ENCODE results near the gene GTSE1. TPM values are rescaled to one million over a fixed set of nuclear protein-coding genes. Genes with fewer than 3 reads are reported as not detected.

GTSE1 gene
- total and polyA plus RNA-seq, 2 of the 13 experiments (the other 11 are each of a cell fraction or from before 2014, with no cell fraction given), result 10.7 to 13.5 TPM

DNA sequence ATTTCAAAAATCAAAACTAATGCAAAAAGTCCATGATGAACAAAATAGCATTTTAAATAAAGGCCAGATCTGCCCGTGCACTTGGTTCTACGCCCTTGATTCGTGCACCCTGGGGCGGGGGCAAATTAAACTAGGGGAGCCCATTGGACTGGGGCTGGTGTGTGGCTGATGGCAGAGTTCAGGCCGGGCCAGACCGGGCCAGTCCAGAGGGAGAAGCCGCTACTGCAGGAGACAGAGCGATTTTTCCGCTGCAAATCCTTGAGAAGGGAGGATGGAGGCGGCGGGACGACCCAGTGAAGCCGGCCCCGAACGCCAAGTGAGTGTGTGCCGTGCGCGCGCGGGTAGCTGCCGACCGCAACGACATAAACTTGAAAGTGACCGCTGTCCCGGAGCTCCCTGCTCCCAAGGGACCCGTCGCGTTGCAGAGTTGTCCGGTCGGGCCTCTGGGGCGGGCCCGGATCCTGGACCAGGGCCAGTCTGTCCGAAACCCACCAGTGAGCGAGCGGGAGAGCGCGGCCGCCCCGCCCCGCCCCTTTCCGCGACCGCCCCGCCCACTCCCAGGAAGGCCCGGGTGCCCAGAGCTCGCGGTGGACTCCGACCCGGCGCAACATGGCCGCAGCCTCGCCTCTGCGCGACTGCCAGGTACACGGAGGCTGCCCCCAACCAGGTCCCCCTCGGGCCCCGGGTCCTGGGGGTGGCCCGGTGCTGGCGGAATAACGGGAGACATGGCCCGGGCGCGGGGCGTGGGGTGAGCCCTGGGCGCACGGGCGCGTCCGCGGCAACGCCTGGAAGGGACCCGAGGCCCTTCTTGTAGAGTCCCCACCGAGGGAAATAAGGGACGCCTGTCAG, 29.0 kb upstream of the GTSE1 start, which contains the start of gene TTC38 (continued):
- TF ChIP-seq, protein P1, sequence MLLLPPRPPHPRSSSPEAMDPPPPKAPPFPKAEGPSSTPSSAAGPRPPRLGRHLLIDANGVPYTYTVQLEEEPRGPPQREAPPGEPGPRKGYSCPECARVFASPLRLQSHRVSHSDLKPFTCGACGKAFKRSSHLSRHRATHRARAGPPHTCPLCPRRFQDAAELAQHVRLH (CRISPR knock-in tag; IDR thresholded peaks at IDR 0.05; ENCODE audit: borderline replicate concordance, low read depth), result no peak
- peak; percentile 22 for TF ChIP-seq TEAD3 (CRISPR knock-in tag; optimal IDR thresholded peaks at IDR 0.05; ENCODE audit: borderline replicate concordance)
- TF ChIP-seq, protein P2, sequence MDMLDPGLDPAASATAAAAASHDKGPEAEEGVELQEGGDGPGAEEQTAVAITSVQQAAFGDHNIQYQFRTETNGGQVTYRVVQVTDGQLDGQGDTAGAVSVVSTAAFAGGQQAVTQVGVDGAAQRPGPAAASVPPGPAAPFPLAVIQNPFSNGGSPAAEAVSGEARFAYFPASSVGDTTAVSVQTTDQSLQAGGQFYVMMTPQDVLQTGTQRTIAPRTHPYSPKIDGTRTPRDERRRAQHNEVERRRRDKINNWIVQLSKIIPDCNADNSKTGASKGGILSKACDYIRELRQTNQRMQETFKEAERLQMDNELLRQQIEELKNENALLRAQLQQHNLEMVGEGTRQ (IDR thresholded peaks at IDR 0.05; ENCODE audit: low read depth, low read length), result no peak
- TF ChIP-seq, protein P2 (CRISPR knock-in tag; IDR thresholded peaks at IDR 0.05; ENCODE audit: borderline replicate concordance), result no peak
- TF ChIP-seq ZFP36L2 (CRISPR knock-in tag; IDR thresholded peaks at IDR 0.05), result no peak
- TF ChIP-seq ZNF207 (IDR thresholded peaks at IDR 0.05; ENCODE audit: borderline replicate concordance), result no peak
- TF ChIP-seq HNRNPK (IDR thresholded peaks at IDR 0.05; ENCODE audit: low read depth, low read length, poor library complexity, severe bottlenecking), result no peak
- TF ChIP-seq ZNF468 (CRISPR knock-in tag; IDR thresholded peaks at IDR 0.05), result no peak
- no peak for TF ChIP-seq FOXP1 (IDR thresholded peaks at IDR 0.05)
- no peak for TF ChIP-seq FOXP1 (CRISPR knock-in tag; IDR thresholded peaks at IDR 0.05)
- TF ChIP-seq BCL6 (CRISPR knock-in tag; IDR thresholded peaks at IDR 0.05), result peak; percentile 76; the same call in 1 of the 2 replicates
- TF ChIP-seq ISX (CRISPR knock-in tag; conservative IDR thresholded peaks at IDR 0.05), result no peak
- TF ChIP-seq, protein P3, sequence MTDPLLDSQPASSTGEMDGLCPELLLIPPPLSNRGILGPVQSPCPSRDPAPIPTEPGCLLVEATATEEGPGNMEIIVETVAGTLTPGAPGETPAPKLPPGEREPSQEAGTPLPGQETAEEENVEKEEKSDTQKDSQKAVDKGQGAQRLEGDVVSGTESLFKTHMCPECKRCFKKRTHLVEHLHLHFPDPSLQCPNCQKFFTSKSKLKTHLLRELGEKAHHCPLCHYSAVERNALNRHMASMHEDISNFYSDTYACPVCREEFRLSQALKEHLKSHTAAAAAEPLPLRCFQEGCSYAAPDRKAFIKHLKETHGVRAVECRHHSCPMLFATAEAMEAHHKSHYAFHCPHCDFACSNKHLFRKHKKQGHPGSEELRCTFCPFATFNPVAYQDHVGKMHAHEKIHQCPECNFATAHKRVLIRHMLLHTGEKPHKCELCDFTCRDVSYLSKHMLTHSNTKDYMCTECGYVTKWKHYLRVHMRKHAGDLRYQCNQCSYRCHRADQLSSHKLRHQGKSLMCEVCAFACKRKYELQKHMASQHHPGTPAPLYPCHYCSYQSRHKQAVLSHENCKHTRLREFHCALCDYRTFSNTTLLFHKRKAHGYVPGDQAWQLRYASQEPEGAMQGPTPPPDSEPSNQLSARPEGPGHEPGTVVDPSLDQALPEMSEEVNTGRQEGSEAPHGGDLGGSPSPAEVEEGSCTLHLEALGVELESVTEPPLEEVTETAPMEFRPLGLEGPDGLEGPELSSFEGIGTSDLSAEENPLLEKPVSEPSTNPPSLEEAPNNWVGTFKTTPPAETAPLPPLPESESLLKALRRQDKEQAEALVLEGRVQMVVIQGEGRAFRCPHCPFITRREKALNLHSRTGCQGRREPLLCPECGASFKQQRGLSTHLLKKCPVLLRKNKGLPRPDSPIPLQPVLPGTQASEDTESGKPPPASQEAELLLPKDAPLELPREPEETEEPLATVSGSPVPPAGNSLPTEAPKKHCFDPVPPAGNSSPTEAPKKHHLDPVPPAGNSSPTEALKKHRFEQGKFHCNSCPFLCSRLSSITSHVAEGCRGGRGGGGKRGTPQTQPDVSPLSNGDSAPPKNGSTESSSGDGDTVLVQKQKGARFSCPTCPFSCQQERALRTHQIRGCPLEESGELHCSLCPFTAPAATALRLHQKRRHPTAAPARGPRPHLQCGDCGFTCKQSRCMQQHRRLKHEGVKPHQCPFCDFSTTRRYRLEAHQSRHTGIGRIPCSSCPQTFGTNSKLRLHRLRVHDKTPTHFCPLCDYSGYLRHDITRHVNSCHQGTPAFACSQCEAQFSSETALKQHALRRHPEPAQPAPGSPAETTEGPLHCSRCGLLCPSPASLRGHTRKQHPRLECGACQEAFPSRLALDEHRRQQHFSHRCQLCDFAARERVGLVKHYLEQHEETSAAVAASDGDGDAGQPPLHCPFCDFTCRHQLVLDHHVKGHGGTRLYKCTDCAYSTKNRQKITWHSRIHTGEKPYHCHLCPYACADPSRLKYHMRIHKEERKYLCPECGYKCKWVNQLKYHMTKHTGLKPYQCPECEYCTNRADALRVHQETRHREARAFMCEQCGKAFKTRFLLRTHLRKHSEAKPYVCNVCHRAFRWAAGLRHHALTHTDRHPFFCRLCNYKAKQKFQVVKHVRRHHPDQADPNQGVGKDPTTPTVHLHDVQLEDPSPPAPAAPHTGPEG (CRISPR knock-in tag; IDR thresholded peaks at IDR 0.05), result peak; percentile 92
- no peak for TF ChIP-seq CENPX (CRISPR knock-in tag; IDR thresholded peaks at IDR 0.05)
- peak; percentile 70; the same call in 1 of the 2 replicates for TF ChIP-seq THAP11 (CRISPR knock-in tag; IDR thresholded peaks at IDR 0.05)
- peak; percentile 65; the same call in 1 of the 2 replicates for TF ChIP-seq MEIS1 (CRISPR knock-in tag; IDR thresholded peaks at IDR 0.05; ENCODE audit: borderline replicate concordance)
- 0 out of 2 replicates have a peak, but pooled peaks have one; percentile 64 for TF ChIP-seq RFXANK (CRISPR knock-in tag; IDR thresholded peaks at IDR 0.05)
- TF ChIP-seq EEA1 (CRISPR knock-in tag; IDR thresholded peaks at IDR 0.05; ENCODE audit: borderline replicate concordance), result peak; percentile 23; the same call in 1 of the 2 replicates
- TF ChIP-seq, protein P4, sequence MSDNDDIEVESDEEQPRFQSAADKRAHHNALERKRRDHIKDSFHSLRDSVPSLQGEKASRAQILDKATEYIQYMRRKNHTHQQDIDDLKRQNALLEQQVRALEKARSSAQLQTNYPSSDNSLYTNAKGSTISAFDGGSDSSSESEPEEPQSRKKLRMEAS (IDR thresholded peaks at IDR 0.05), result peak; percentile 22
- TF ChIP-seq, protein P5, sequence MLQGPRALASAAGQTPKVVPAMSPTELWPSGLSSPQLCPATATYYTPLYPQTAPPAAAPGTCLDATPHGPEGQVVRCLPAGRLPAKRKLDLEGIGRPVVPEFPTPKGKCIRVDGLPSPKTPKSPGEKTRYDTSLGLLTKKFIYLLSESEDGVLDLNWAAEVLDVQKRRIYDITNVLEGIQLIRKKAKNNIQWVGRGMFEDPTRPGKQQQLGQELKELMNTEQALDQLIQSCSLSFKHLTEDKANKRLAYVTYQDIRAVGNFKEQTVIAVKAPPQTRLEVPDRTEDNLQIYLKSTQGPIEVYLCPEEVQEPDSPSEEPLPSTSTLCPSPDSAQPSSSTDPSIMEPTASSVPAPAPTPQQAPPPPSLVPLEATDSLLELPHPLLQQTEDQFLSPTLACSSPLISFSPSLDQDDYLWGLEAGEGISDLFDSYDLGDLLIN (CRISPR knock-in tag; IDR thresholded peaks at IDR 0.05; ENCODE audit: borderline replicate concordance), result no peak
- no peak for TF ChIP-seq NCOA1 (CRISPR knock-in tag; IDR thresholded peaks at IDR 0.05)

All from HepG2 (cell line).